Right lobe of liver (tissue), 4 donors: ENCODE data around the gene LEP.

ENCODE experiments used
- POLR2A ChIP-seq: fragments of 450-650 bp; IDR thresholded peaks from one replicate; pipeline ENCODE4 v1.6.1; 2017; ENCODE audit warnings: antibody characterized with exemption, mild to moderate bottlenecking
- TF ChIP-seq, protein P1 (sequence below), 4 donors: fragments of 200-600 bp in 3 of 4; fragments of 450-650 bp in 1 of 4; IDR thresholded peaks; one replicate each; pipeline versions ENCODE4 v1.5.1 to v1.8.0; 2016 to 2022; ENCODE audit warnings: antibody characterized with exemption in 4 of 4, mild to moderate bottlenecking in 2 of 4
- donor health status: DM: no; HTN: no; CAD: no.
- donor health status: DM: no; HTN: no; CAD: no.
- donor health status: DM: no; HTN: yes; CAD: no.

DNA sequence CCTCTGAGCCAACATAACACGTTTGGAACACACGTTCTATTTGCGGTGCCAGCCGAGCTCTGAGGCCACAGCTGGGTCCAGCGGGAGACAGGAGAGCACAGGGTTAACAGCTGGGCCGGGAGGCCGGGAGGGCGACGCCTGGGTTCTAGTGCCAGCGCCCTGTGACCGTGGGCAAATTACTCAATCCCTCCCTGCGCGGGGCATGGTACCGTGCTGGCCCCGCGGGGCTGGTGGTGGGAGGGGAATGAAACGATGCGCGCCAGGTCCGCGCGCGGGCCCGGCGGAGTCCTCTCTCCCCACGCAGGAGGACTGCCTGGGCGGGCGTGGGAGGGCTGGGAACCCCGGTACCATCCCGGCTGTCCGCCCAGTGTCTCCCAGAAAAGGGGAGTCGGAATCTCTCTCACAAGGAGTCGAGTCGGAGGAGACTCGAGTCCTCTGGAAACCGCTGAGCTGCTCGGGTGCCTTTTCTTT is 30.4 kb downstream of the LEP start:
- TF ChIP-seq, protein P1, sequence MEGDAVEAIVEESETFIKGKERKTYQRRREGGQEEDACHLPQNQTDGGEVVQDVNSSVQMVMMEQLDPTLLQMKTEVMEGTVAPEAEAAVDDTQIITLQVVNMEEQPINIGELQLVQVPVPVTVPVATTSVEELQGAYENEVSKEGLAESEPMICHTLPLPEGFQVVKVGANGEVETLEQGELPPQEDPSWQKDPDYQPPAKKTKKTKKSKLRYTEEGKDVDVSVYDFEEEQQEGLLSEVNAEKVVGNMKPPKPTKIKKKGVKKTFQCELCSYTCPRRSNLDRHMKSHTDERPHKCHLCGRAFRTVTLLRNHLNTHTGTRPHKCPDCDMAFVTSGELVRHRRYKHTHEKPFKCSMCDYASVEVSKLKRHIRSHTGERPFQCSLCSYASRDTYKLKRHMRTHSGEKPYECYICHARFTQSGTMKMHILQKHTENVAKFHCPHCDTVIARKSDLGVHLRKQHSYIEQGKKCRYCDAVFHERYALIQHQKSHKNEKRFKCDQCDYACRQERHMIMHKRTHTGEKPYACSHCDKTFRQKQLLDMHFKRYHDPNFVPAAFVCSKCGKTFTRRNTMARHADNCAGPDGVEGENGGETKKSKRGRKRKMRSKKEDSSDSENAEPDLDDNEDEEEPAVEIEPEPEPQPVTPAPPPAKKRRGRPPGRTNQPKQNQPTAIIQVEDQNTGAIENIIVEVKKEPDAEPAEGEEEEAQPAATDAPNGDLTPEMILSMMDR (IDR thresholded peaks at IDR 0.05), result no peak
- no peak for TF ChIP-seq POLR2A
